Chondrocyte (in vitro differentiated cells): ENCODE results near the gene LIMCH1. TPM values are rescaled to one million over a fixed set of nuclear protein-coding genes. Genes with fewer than 3 reads are reported as not detected.
A peak's percentile ranks its signal among the peaks of the same experiment; 100 is the strongest.

Experiments
- DNase-seq: peaks from one replicate; pipeline ENCODE4 v3.0.0; 2021; ENCODE audit warnings: mixed read lengths, low spot score
- H3K27ac Mint-ChIP-seq: one replicate; pipeline ENCODE4 v1.8.0; 2021; ENCODE audit warnings: mild to moderate bottlenecking, moderate library complexity, mixed read lengths; ENCODE audit not compliant: unreplicated experiment
- H3K27me3 Mint-ChIP-seq: 2 replicates; pipeline ENCODE4 v1.8.0; 2021; ENCODE audit warnings: low read depth, mixed read lengths
- H3K36me3 Mint-ChIP-seq: 2 replicates; pipeline ENCODE4 v1.8.0; 2021; ENCODE audit warnings: low read depth, mixed read lengths
- H3K4me1 Mint-ChIP-seq: 2 replicates; pipeline ENCODE4 v1.8.0; 2021; ENCODE audit warnings: low read depth, mild to moderate bottlenecking, mixed read lengths
- H3K4me3 Mint-ChIP-seq: one replicate; pipeline ENCODE4 v1.8.0; 2021; ENCODE audit warnings: mild to moderate bottlenecking, moderate library complexity, mixed read lengths; ENCODE audit not compliant: unreplicated experiment
- H3K9me3 Mint-ChIP-seq: 2 replicates; pipeline ENCODE4 v1.8.0; 2021; ENCODE audit warnings: low read depth, mixed read lengths
- CTCF ChIP-seq: fragments of 200-600 bp; sonication (generic); IDR thresholded peaks from 2 replicates; pipeline ENCODE4 v1.5.0; 2021; ENCODE audit warnings: antibody characterized with exemption, mild to moderate bottlenecking, moderate library complexity
- total RNA-seq: library from RNA; stranded (reverse); gene quantifications from 3 replicates; pipeline ENCODE4 v1.2.1, GENCODE V29; 2021

LIMCH1 gene
- total RNA-seq, 1 donor from 2014 or later = 9.8 TPM

- TF ChIP-seq CTCF = no peak
- H3K9me3 Mint-ChIP-seq = no peaks in the 10 kb centered on the region
- peaks cover 9% of the 10 kb centered on the region for H3K27me3 Mint-ChIP-seq
- no peak for DNase-seq
- H3K4me3 Mint-ChIP-seq = no peak overlapping the region
- peaks cover 24% of the 10 kb centered on the region for H3K4me1 Mint-ChIP-seq
- H3K27ac Mint-ChIP-seq = no peak overlapping the region
- no peaks in the 10 kb centered on the region for H3K36me3 Mint-ChIP-seq
Observed at GRCh38 chr4:41609851-41610250, 71.9 kb downstream of the LIMCH1 start.

GRCh38 chr4:41610474-41610873, 72.5 kb downstream of the LIMCH1 start:
- Mint-ChIP-seq H3K4me1 (peaks cover 24% of the 10 kb centered on the region), H3K27ac (no peak overlapping the region), H3K27me3 (peaks cover 13% of the 10 kb centered on the region), H3K4me3 (no peak overlapping the region), H3K36me3 (no peaks in the 10 kb centered on the region), H3K9me3 (no peaks in the 10 kb centered on the region)
- DNase-seq = no peak
- no peak for TF ChIP-seq CTCF

- no peak overlapping the region for H3K27ac Mint-ChIP-seq
- no peak for DNase-seq
- peaks cover 24% of the 10 kb centered on the region for H3K4me1 Mint-ChIP-seq
- no peaks in the 10 kb centered on the region for H3K36me3 Mint-ChIP-seq
- H3K27me3 Mint-ChIP-seq = peaks cover 19% of the 10 kb centered on the region
- TF ChIP-seq CTCF = no peak
- H3K9me3 Mint-ChIP-seq = no peaks in the 10 kb centered on the region
- H3K4me3 Mint-ChIP-seq = no peak overlapping the region
Observed at GRCh38 chr4:41611124-41611838, 73.3 kb downstream of the LIMCH1 start.

- TF ChIP-seq CTCF = no peak
- H3K4me3 Mint-ChIP-seq = peak overlapping the region; percentile 57
- peaks cover 19% of the 10 kb centered on the region for H3K27me3 Mint-ChIP-seq
- H3K36me3 Mint-ChIP-seq = no peaks in the 10 kb centered on the region
- peak overlapping the region; percentile 25 for H3K27ac Mint-ChIP-seq
- peaks cover 24% of the 10 kb centered on the region for H3K4me1 Mint-ChIP-seq
- no peaks in the 10 kb centered on the region for H3K9me3 Mint-ChIP-seq
- no peak for DNase-seq
Observed at GRCh38 chr4:41611881-41612871, 74.2 kb downstream of the LIMCH1 start.

- peaks cover 22% of the 10 kb centered on the region for H3K27me3 Mint-ChIP-seq
- H3K36me3 Mint-ChIP-seq = no peaks in the 10 kb centered on the region
- no peak overlapping the region for H3K27ac Mint-ChIP-seq
- peak overlapping the region; percentile 57 for H3K4me3 Mint-ChIP-seq
- TF ChIP-seq CTCF = no peak
- H3K4me1 Mint-ChIP-seq = peaks cover 24% of the 10 kb centered on the region
- H3K9me3 Mint-ChIP-seq = no peaks in the 10 kb centered on the region
- DNase-seq = no peak
Observed at GRCh38 chr4:41613386-41613785, 75.4 kb downstream of the LIMCH1 start.
